ENCODE measurements around the gene TEX29.

TEX29 gene

GRCh38 chr13:111319998-111320911 is at the start of gene TEX29:
TSS of gene TEX29 (plus strand) at chr13:111320642. CDS start at chr13:111320891, 249 bp downstream.
- DNase-seq, result no peak

- DNase-seq, result no peak
Observed at GRCh38 chr13:111270765-111271698, 49.4 kb upstream of the TEX29 start.

GRCh38 chr13:111272117-111272516 is 48.3 kb upstream of the TEX29 start:
- DNase-seq, result no peak

- DNase-seq, result no peak
Observed at GRCh38 chr13:111275382-111275781, 45.1 kb upstream of the TEX29 start.

GRCh38 chr13:111275995-111276618 is 44.3 kb upstream of the TEX29 start:
- no peak for DNase-seq

GRCh38 chr13:111278258-111278657 is 42.2 kb upstream of the TEX29 start:
- DNase-seq, result no peak

- no peak for DNase-seq
Observed at GRCh38 chr13:111278743-111279652, 41.4 kb upstream of the TEX29 start.

- no peak for DNase-seq
Observed at GRCh38 chr13:111280226-111280625, 40.2 kb upstream of the TEX29 start.

- no peak for DNase-seq
Observed at GRCh38 chr13:111280681-111281585, 39.5 kb upstream of the TEX29 start.

GRCh38 chr13:111281751-111282311 is 38.6 kb upstream of the TEX29 start:
- DNase-seq, result no peak

- DNase-seq, result no peak
Observed at GRCh38 chr13:111282425-111282824, 38.0 kb upstream of the TEX29 start.

GRCh38 chr13:111282997-111283396 is 37.4 kb upstream of the TEX29 start:
- DNase-seq, result no peak

GRCh38 chr13:111283457-111283856 is 37.0 kb upstream of the TEX29 start:
- no peak for DNase-seq

GRCh38 chr13:111283991-111284390 is 36.5 kb upstream of the TEX29 start:
- DNase-seq, result no peak

GRCh38 chr13:111284565-111284964 is 35.9 kb upstream of the TEX29 start:
- no peak for DNase-seq

- no peak for DNase-seq
Observed at GRCh38 chr13:111286162-111286561, 34.3 kb upstream of the TEX29 start.

GRCh38 chr13:111286749-111287148 is 33.7 kb upstream of the TEX29 start:
- DNase-seq, result no peak

- no peak for DNase-seq
Observed at GRCh38 chr13:111287201-111287600, 33.2 kb upstream of the TEX29 start.

GRCh38 chr13:111288276-111288675 is 32.2 kb upstream of the TEX29 start:
- DNase-seq, result no peak

- DNase-seq, result no peak
Observed at GRCh38 chr13:111289251-111289650, 31.2 kb upstream of the TEX29 start.

- no peak for DNase-seq
Observed at GRCh38 chr13:111291908-111292307, 28.5 kb upstream of the TEX29 start.
